Measurements from ENCODE around the gene PALB2.
"Not testable (repeated sequence)": the region's sequence is repeated elsewhere in the genome, so short reads cannot be mapped to it uniquely, and the experiment has no call there.

- TF ChIP-seq, protein P1, sequence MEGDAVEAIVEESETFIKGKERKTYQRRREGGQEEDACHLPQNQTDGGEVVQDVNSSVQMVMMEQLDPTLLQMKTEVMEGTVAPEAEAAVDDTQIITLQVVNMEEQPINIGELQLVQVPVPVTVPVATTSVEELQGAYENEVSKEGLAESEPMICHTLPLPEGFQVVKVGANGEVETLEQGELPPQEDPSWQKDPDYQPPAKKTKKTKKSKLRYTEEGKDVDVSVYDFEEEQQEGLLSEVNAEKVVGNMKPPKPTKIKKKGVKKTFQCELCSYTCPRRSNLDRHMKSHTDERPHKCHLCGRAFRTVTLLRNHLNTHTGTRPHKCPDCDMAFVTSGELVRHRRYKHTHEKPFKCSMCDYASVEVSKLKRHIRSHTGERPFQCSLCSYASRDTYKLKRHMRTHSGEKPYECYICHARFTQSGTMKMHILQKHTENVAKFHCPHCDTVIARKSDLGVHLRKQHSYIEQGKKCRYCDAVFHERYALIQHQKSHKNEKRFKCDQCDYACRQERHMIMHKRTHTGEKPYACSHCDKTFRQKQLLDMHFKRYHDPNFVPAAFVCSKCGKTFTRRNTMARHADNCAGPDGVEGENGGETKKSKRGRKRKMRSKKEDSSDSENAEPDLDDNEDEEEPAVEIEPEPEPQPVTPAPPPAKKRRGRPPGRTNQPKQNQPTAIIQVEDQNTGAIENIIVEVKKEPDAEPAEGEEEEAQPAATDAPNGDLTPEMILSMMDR (IDR thresholded peaks at IDR 0.05 in 4 of 5, conservative IDR thresholded peaks at IDR 0.05 in 1 of 5): not testable (repeated sequence)
- not testable (repeated sequence) for TF ChIP-seq POLR2A (IDR thresholded peaks at IDR 0.05)
Measured at GRCh38 chr16:23610905-23611304, 30.2 kb downstream of the PALB2 start.
